GM20431 (cell line): Measurements from ENCODE around the gene FNDC3B.

ENCODE experiments used
- in situ Hi-C: fragments of 300-500 bp; cut with MseI, MboI; formaldehyde crosslinking; loops from one replicate; pipeline ENCODE4 v1.15.0; 2020; ENCODE audit warnings: low sequenced_read_pairs; ENCODE audit not compliant: unreplicated experiment

FNDC3B gene

DNA sequence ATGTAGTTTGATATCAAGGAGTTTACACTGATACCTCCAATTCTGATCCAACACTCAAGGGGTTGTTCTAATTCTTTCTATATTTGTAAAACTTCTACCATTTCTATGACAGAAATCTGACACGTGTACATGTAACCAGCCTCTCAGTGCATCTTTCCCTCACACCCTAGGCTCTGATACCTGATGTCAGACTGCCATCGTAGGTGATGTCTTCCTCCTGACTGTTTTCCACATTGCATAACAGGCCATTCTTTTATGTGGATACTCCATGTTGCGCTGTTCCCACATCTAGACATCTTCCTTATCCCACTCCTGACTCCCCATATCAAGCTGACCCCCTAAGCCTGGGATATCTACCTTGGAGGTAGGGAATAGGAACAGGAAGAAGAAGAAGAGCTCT lies 159.1 kb downstream of the FNDC3B start:
- in situ Hi-C loops, result no loop called here

DNA sequence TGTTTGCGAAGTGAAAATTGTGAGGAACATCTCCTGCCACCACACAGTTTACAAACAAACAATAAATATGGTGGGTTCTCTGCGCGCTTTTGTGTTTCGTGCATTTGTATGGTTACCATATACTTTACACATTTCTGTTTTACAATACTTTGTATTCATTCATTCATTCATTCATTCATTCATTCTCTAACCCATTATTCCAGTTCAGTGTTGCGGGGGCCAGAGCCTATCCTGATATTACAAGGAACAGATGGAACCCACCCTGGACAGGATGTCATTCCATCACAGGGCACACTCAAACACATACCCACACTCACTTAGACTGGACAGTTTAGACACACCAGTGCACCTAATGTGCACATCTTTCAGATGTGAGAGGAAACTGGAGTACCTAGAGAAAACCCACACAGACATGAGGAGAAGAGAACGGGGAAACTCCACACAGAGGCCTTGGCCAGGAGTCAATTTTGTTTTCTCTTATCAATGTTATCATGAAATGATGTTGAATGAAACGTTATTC lies 160.5 kb downstream of the FNDC3B start:
- in situ Hi-C loops, result no loop called here

- in situ Hi-C loops, result no loop called here
Observed at GRCh38 chr3:172201136-172201869, 161.9 kb downstream of the FNDC3B start.

- in situ Hi-C loops, result no loop called here
Observed at GRCh38 chr3:172201870-172202236, 162.5 kb downstream of the FNDC3B start.

GRCh38 chr3:172202797-172203196 lies 163.4 kb downstream of the FNDC3B start:
- in situ Hi-C loops, result no loop called here

- in situ Hi-C loops, result no loop called here
Observed at GRCh38 chr3:172203522-172204258, 164.3 kb downstream of the FNDC3B start.

DNA sequence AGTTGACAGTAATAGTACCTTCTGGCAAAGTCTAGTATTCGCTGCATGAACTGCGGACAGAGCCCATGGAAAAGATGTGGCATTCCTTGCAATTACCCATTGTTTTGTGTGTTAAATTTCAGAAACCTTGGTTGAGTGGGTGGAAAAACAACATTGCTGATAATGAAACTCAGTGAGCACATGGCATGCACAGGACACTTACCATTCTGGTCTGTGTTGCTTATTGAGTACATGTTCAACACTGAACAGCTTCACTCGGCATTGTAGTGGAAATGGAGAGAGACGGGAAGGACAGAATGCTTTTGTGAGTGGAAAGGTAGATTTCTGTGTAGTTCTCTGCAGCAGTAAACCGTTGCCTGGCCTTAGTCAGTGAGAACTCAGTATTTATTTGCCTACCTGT lies 165.3 kb downstream of the FNDC3B start:
- in situ Hi-C loops, result no loop called here

DNA sequence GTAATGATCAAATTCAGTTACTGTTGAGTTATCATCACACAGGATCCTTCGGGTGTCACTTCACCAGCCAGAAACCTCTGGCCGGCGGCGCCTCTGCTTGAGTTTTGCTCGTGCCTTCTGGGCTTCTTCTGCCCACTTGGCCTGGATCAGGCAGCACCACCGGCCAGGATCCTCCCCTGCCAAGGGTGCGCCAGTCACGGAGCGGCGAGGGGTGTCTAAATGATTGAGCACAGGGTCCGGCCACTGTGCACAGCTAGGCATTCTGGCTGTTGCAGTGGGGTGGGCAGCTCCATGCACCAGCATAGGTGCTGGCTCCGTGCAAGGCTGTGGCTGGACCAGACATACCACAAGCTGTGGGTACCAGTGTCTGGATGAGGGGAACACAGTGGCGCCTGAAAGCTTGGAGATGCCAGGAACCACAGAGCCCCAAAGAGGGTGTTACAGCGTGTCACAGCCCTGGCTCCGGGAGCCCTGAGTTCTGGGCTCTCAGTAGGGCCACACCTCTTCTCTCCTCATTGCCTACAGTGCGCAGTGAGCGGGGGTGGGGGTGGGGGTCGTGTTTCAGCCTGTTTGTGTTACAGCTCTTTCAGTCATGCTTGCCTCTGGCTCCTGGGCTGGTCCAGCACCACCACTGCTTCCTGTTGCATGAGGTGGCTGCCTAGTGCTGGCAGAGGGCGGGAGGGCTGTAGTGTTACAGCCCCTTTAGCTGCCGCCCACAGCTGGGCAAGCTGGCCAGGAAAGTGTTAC lies 169.4 kb downstream of the FNDC3B start:
- in situ Hi-C loops, result no loop called here

GRCh38 chr3:172209333-172210321 lies 170.2 kb downstream of the FNDC3B start:
- in situ Hi-C loops, result no loop called here

GRCh38 chr3:172210355-172210754 lies 171.0 kb downstream of the FNDC3B start:
- in situ Hi-C loops, result no loop called here

GRCh38 chr3:172211123-172211522 lies 171.7 kb downstream of the FNDC3B start:
- in situ Hi-C loops, result no loop called here

GRCh38 chr3:172213200-172213599 lies 173.8 kb downstream of the FNDC3B start:
- in situ Hi-C loops, result no loop called here

DNA sequence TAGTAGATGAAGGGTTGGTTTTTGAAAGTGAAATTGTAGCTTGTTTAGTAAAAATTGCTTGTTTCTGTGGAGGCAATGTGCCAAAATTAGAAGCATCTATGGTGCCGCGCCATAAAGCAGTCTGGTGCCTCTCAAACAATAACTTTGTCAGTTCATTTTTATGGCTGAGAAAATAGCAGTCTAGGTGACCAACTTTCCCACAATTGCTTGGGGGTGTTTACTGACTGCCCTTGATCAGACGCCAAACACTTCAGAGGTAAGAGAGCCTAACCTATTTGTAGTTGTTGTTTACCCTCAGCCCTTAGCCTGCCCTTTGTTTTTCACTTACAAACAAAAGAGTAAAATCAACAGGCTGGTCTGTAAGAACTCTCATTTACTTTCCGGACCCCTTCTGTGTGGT lies 174.5 kb downstream of the FNDC3B start:
- in situ Hi-C loops, result no loop called here

DNA sequence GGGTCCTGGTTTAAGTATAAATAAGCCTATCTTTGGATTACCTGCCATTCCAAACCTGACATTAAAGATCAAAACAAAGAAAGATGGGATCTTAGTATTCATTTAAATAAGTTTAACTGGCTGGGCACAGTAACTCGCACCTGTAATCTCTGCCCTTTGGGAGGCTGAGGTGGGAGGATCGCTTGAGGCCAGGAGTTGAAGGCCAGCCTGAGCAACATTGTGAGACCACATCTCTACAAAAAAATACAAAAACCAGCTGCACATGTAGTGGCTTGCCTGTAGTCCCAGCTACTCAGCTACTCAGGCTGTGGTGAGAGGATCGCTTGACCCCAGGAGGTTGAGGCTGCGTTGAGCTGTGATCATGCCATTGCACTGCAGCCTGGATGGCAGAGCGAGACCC lies 176.9 kb downstream of the FNDC3B start:
- in situ Hi-C loops, result no loop called here

GRCh38 chr3:172216911-172217310 lies 177.5 kb downstream of the FNDC3B start:
- in situ Hi-C loops, result no loop called here

GRCh38 chr3:172217877-172218276 lies 178.5 kb downstream of the FNDC3B start:
- in situ Hi-C loops, result no loop called here

GRCh38 chr3:172218350-172219323 lies 179.3 kb downstream of the FNDC3B start:
- in situ Hi-C loops, result no loop called here

GRCh38 chr3:172219750-172220149 lies 180.4 kb downstream of the FNDC3B start:
- in situ Hi-C loops, result no loop called here

GRCh38 chr3:172221547-172221946 lies 182.2 kb downstream of the FNDC3B start:
- in situ Hi-C loops, result no loop called here
